Measurements from ENCODE around the gene RGL2. TPM values are rescaled to one million over a fixed set of nuclear protein-coding genes. Genes with fewer than 3 reads are reported as not detected.
A peak's percentile ranks its signal among the peaks of the same experiment; 100 is the strongest.

Gene RGL2
- total RNA-seq, 1 experiment from 2014 or later: 71.3 TPM

GRCh38 chr6:33324125-33324524, 25.4 kb upstream of the RGL2 start:
- DNase-seq: no peak
- ChIA-PET CTCF (no interaction called here), POLR2A (no interaction called here)
- intact Hi-C loops (cut with micrococcal nuclease; ENCODE audit: unreplicated experiment): no loop called here
- Histone ChIP-seq H3K27me3 (replicated peaks; ENCODE audit: control insufficient read depth, insufficient read depth, low read length) (no peaks in the 10 kb centered on the region), H3K4me1 (peaks cover 2% of the 10 kb centered on the region; the same call in 1 of the 2 replicates), H3K4me3 (ENCODE audit: low read depth, low read length) (peak overlapping the region; percentile 51), H3K9me3 (no peaks in the 10 kb centered on the region), H3K36me3 (ENCODE audit: control insufficient read depth, insufficient read depth, low read length) (no peaks in the 10 kb centered on the region; the same call in 1 of the 2 replicates)
- peak overlapping the region; percentile 84 for H3K4me3 Mint-ChIP-seq (ENCODE audit: unreplicated experiment)
- no peaks in the 10 kb centered on the region for H3K27me3 Mint-ChIP-seq (ENCODE audit: insufficient read depth, unreplicated experiment)
- H3K36me3 Mint-ChIP-seq (ENCODE audit: insufficient read depth, unreplicated experiment): peaks cover 28% of the 10 kb centered on the region
- BruUV-seq (replicated peaks): no TSS peak
- no peaks in the 10 kb centered on the region for H3K9me3 Mint-ChIP-seq (ENCODE audit: unreplicated experiment)
- peak overlapping the region; percentile 90 for H3K27ac Mint-ChIP-seq (ENCODE audit: unreplicated experiment)
- peaks cover 29% of the 10 kb centered on the region for H3K4me1 Mint-ChIP-seq (ENCODE audit: low read depth, unreplicated experiment)
- no peak for TF ChIP-seq CTCF (IDR thresholded peaks at IDR 0.05; ENCODE audit: insufficient read depth in 1 of 2, low read depth in 1 of 2, low read length in 1 of 2, severe bottlenecking in 1 of 2, unreplicated experiment in 1 of 2)

GRCh38 chr6:33323623-33323948, 24.8 kb upstream of the RGL2 start:
- Mint-ChIP-seq H3K4me1 (ENCODE audit: low read depth, unreplicated experiment) (peaks cover 34% of the 10 kb centered on the region), H3K9me3 (ENCODE audit: unreplicated experiment) (no peaks in the 10 kb centered on the region)
- BruUV-seq (replicated peaks): no TSS peak

GRCh38 chr6:33321227-33321626, 22.5 kb upstream of the RGL2 start:
- Mint-ChIP-seq H3K27me3 (ENCODE audit: insufficient read depth, unreplicated experiment) (no peaks in the 10 kb centered on the region), H3K4me3 (ENCODE audit: unreplicated experiment) (peak overlapping the region; percentile 84), H3K27ac (ENCODE audit: unreplicated experiment) (peak overlapping the region; percentile 90), H3K4me1 (ENCODE audit: low read depth, unreplicated experiment) (peaks cover 38% of the 10 kb centered on the region), H3K36me3 (ENCODE audit: insufficient read depth, unreplicated experiment) (peaks cover 52% of the 10 kb centered on the region), H3K9me3 (ENCODE audit: unreplicated experiment) (no peaks in the 10 kb centered on the region)
- TF ChIP-seq CTCF (IDR thresholded peaks at IDR 0.05; ENCODE audit: insufficient read depth in 1 of 2, low read depth in 1 of 2, low read length in 1 of 2, severe bottlenecking in 1 of 2, unreplicated experiment in 1 of 2): no peak
- CTCF ChIA-PET: interaction anchor here (0.5 kb wide), 1 partner anchor 23 kb away, joined by 3 read pairs; no protein-coding TSS in a partner anchor
- Histone ChIP-seq H3K4me1 (peaks cover 11% of the 10 kb centered on the region; the same call in 1 of the 2 replicates), H3K4me3 (ENCODE audit: low read depth, low read length) (no peak overlapping the region), H3K36me3 (ENCODE audit: control insufficient read depth, insufficient read depth, low read length) (peaks cover 5% of the 10 kb centered on the region), H3K27me3 (replicated peaks; ENCODE audit: control insufficient read depth, insufficient read depth, low read length) (no peaks in the 10 kb centered on the region), H3K9me3 (no peaks in the 10 kb centered on the region)
- intact Hi-C loops (cut with micrococcal nuclease; ENCODE audit: unreplicated experiment): no loop called here
- DNase-seq: no peak
- BruUV-seq (replicated peaks): no TSS peak
- POLR2A ChIA-PET: no interaction called here

More at GRCh38 chr6:33323623-33323948, 24.8 kb upstream of the RGL2 start:
- peak overlapping the region; percentile 51 for H3K4me3 ChIP-seq (ENCODE audit: low read depth, low read length)
- ChIA-PET CTCF (interaction anchor here (0.6 kb wide), 1 partner anchor 108 kb away, joined by 4 read pairs; no protein-coding TSS in a partner anchor), POLR2A (interaction anchor here (0.5 to 0.6 kb wide), 2 partner anchors 41 to 97 kb away, joined by 3 to 7 read pairs; no protein-coding TSS in a partner anchor)
- no peaks in the 10 kb centered on the region for H3K9me3 ChIP-seq
- intact Hi-C loops (cut with micrococcal nuclease; ENCODE audit: unreplicated experiment): loop anchor here (1.0 kb wide), 2 partner anchors 22 to 87 kb away; no protein-coding TSS in a partner anchor
- peak in 1 of 2 experiments; percentile 1 for TF ChIP-seq CTCF (IDR thresholded peaks at IDR 0.05; ENCODE audit: insufficient read depth in 1 of 2, low read depth in 1 of 2, low read length in 1 of 2, severe bottlenecking in 1 of 2, unreplicated experiment in 1 of 2)
- no peaks in the 10 kb centered on the region for H3K27me3 Mint-ChIP-seq (ENCODE audit: insufficient read depth, unreplicated experiment)
- H3K4me3 Mint-ChIP-seq (ENCODE audit: unreplicated experiment): peak overlapping the region; percentile 84
- DNase-seq: no peak
- H3K36me3 ChIP-seq (ENCODE audit: control insufficient read depth, insufficient read depth, low read length): peaks cover 1% of the 10 kb centered on the region; the same call in 1 of the 2 replicates
- H3K4me1 ChIP-seq: peaks cover 7% of the 10 kb centered on the region; the same call in 1 of the 2 replicates
- peaks cover 32% of the 10 kb centered on the region for H3K36me3 Mint-ChIP-seq (ENCODE audit: insufficient read depth, unreplicated experiment)
- H3K27ac Mint-ChIP-seq (ENCODE audit: unreplicated experiment): peak overlapping the region; percentile 90
- H3K27me3 ChIP-seq (replicated peaks; ENCODE audit: control insufficient read depth, insufficient read depth, low read length): no peaks in the 10 kb centered on the region

Measured in Caco-2 (cell line).